PC-3 (cell line): ENCODE results near the gene DMD. TPM values are rescaled to one million over a fixed set of nuclear protein-coding genes. Genes with fewer than 3 reads are reported as not detected.

Source experiments
- ATAC-seq: fragments of 200-7000 bp; cut with Tn5 transposase; 2 replicates; pipeline ENCODE4 v1.9.1; 2020; ENCODE audit warnings: mild to moderate bottlenecking, moderate library complexity
- BruUV-seq: library from RNA; stranded (reverse); fragments of 400-500 nt; replicated peaks from 2 replicates; lab custom pipeline; 2021; lab: Mats Ljungman, UMichigan
- CTCF ChIA-PET: fragments of 300-600 bp; sonication (Branson Sonifier 250); formaldehyde crosslinking; loops from one replicate; lab custom pipeline; 2022; ENCODE audit warnings: antibody characterized with exemption; lab: Charles Lee
- POLR2A ChIA-PET: fragments of 300-600 bp; sonication (Branson Sonifier 250); formaldehyde crosslinking; loops from one replicate; lab custom pipeline; 2022; ENCODE audit warnings: antibody characterized with exemption; ENCODE audit not compliant: unreplicated experiment; lab: Charles Lee
- DNase-seq: peaks from one replicate; pipeline ENCODE4 v3.0.0-alpha.2; 2015
- H2AFZ ChIP-seq: fragments of 300-600 bp; sonication (generic); 2 replicates; pipeline ENCODE4 v1.6.0; 2016; ENCODE audit warnings: antibody characterized with exemption, low read length
- H3F3A ChIP-seq: fragments of 300-600 bp; sonication (generic); one replicate; pipeline ENCODE4 v1.6.0; 2017; ENCODE audit warnings: antibody characterized with exemption, low read length, control low read depth, mild to moderate bottlenecking; ENCODE audit not compliant: unreplicated experiment
- H3K27ac ChIP-seq: fragments of 300-600 bp; sonication (generic); 2 replicates; pipeline ENCODE4 v1.5.1; 2016; ENCODE audit warnings: mild to moderate bottlenecking, low read length
- H3K27me3 ChIP-seq: fragments of 300-600 bp; sonication (generic); 2 replicates; pipeline ENCODE4 v1.6.1; 2016; ENCODE audit warnings: low read length, mixed read lengths
- H3K36me3 ChIP-seq: fragments of 300-600 bp; sonication (generic); 2 replicates; pipeline ENCODE4 v1.6.1; 2016; ENCODE audit warnings: low read depth, mixed run types, low read length, mixed read lengths
- H3K4me1 ChIP-seq: fragments of 300-600 bp; sonication (generic); 2 replicates; pipeline ENCODE4 v1.5.1; 2016; ENCODE audit warnings: low read length; ENCODE audit not compliant: insufficient read depth
- H3K4me2 ChIP-seq: fragments of 300-600 bp; sonication (generic); 2 replicates; pipeline ENCODE4 v1.6.0; 2016; ENCODE audit warnings: low read length
- H3K4me3 ChIP-seq: fragments of 300-600 bp; sonication (generic); 2 replicates; pipeline ENCODE4 v1.5.1; 2016; ENCODE audit warnings: mild to moderate bottlenecking, low read length, mixed read lengths
- H3K79me2 ChIP-seq: fragments of 300-600 bp; sonication (generic); 2 replicates; pipeline ENCODE4 v1.6.1; 2017; ENCODE audit warnings: low read length, mixed read lengths
- H3K9ac ChIP-seq: fragments of 300-600 bp; sonication (generic); 2 replicates; pipeline ENCODE4 v1.6.0; 2016; ENCODE audit warnings: mild to moderate bottlenecking, low read length
- H3K9me2 ChIP-seq: fragments of 300-600 bp; sonication (generic); replicated peaks from 2 replicates; pipeline ENCODE4 v1.6.1; 2016; ENCODE audit warnings: mixed run types, low read length, mixed read lengths
- H3K9me3 ChIP-seq: fragments of 300-600 bp; sonication (generic); 2 replicates; pipeline ENCODE4 v1.6.1; 2016; ENCODE audit warnings: low read length, mixed read lengths
- H4K20me1 ChIP-seq: fragments of 300-600 bp; sonication (generic); 2 replicates; pipeline ENCODE4 v1.6.1; 2016; ENCODE audit warnings: low read length, mixed read lengths
- CTCF ChIP-seq: fragments of 300-600 bp; sonication (generic); conservative IDR thresholded peaks from 2 replicates; pipeline ENCODE4 v1.5.1; 2017; ENCODE audit warnings: antibody characterized with exemption, low read depth, mild to moderate bottlenecking, low read length
- EZH2 ChIP-seq: fragments of 300-600 bp; sonication (generic); IDR thresholded peaks from one replicate; pipeline ENCODE4 v1.6.1; 2017; ENCODE audit warnings: antibody characterized with exemption, mild to moderate bottlenecking, low read length; ENCODE audit not compliant: unreplicated experiment
- EZH2phosphoT487 ChIP-seq: fragments of 300-600 bp; sonication (generic); IDR thresholded peaks from 2 replicates; pipeline ENCODE4 v1.6.1; 2018; ENCODE audit warnings: mild to moderate bottlenecking, antibody characterized with exemption, low read length, borderline replicate concordance
- intact Hi-C: fragments of 100-400 bp; cut with micrococcal nuclease; formaldehyde crosslinking; loops from 2 replicates; pipeline ENCODE4 v1.9.0; 2023
- total RNA-seq: library from RNA; depleted of rRNA; stranded (reverse); fragments of >200 nt; gene quantifications from 2 replicates; pipeline ENCODE4 v1.2.3, GENCODE V29; 2014

The DMD gene
- total RNA-seq, 1 experiment from 2014 or later, result not detected

GRCh38 chrX:31227250-31227649 lies 1984.1 kb downstream of the DMD start:
- no peaks in the 10 kb centered on the region for H3K79me2 ChIP-seq
- H3K36me3 ChIP-seq, result no peaks in the 10 kb centered on the region
- H3K9me2 ChIP-seq, result no peaks in the 10 kb centered on the region
- no peak overlapping the region for H3K4me3 ChIP-seq
- H3K9ac ChIP-seq, result no peak overlapping the region
- no peaks in the 10 kb centered on the region for H3K4me1 ChIP-seq
- no peaks in the 10 kb centered on the region for H4K20me1 ChIP-seq
- no peak for DNase-seq
- H3F3A ChIP-seq, result no peaks in the 10 kb centered on the region
- H3K4me2 ChIP-seq, result no peak overlapping the region
- no peak overlapping the region for H3K27ac ChIP-seq
- no peak for ATAC-seq
- H2AFZ ChIP-seq, result no peak overlapping the region
- TF ChIP-seq CTCF, result no peak
- H3K27me3 ChIP-seq, result no peaks in the 10 kb centered on the region
- CTCF ChIA-PET, result no interaction called here
- intact Hi-C loops, result no loop called here
- H3K9me3 ChIP-seq, result no peaks in the 10 kb centered on the region
- POLR2A ChIA-PET, result no interaction called here
- BruUV-seq, result no TSS peak

- no peaks in the 10 kb centered on the region for H3K9me2 ChIP-seq
- H3K4me2 ChIP-seq, result no peak overlapping the region
- TF ChIP-seq EZH2phosphoT487 (no peak), CTCF (no peak), EZH2 (no peak)
- H3K36me3 ChIP-seq, result no peaks in the 10 kb centered on the region
- CTCF ChIA-PET, result no interaction called here
- no peak overlapping the region for H3K27ac ChIP-seq
- no peaks in the 10 kb centered on the region for H3K9me3 ChIP-seq
- no peak overlapping the region for H3K4me3 ChIP-seq
- DNase-seq (no peak), ATAC-seq (no peak)
- no peaks in the 10 kb centered on the region for H4K20me1 ChIP-seq
- BruUV-seq, result no TSS peak
- H3K27me3 ChIP-seq, result no peaks in the 10 kb centered on the region
- no peaks in the 10 kb centered on the region for H3K4me1 ChIP-seq
- intact Hi-C loops, result no loop called here
- no peak overlapping the region for H3K9ac ChIP-seq
- H3F3A ChIP-seq, result no peaks in the 10 kb centered on the region
- no peaks in the 10 kb centered on the region for H3K79me2 ChIP-seq
- H2AFZ ChIP-seq, result no peak overlapping the region
- POLR2A ChIA-PET, result no interaction called here
These were observed 1985.5 kb downstream of the DMD start for GRCh38 chrX:31225819-31226218.

GRCh38 chrX:31224381-31225012 lies 1986.9 kb downstream of the DMD start:
- intact Hi-C loops, result no loop called here
- no peak overlapping the region for H3K4me3 ChIP-seq
- no TSS peak for BruUV-seq
- H3K27ac ChIP-seq, result no peak overlapping the region
- no peaks in the 10 kb centered on the region for H3F3A ChIP-seq
- no peaks in the 10 kb centered on the region for H3K4me1 ChIP-seq
- ChIA-PET CTCF (no interaction called here), POLR2A (no interaction called here)
- H3K9me3 ChIP-seq, result no peaks in the 10 kb centered on the region
- H2AFZ ChIP-seq, result no peak overlapping the region
- ATAC-seq (no peak), DNase-seq (no peak)
- H3K79me2 ChIP-seq, result no peaks in the 10 kb centered on the region
- no peaks in the 10 kb centered on the region for H4K20me1 ChIP-seq
- no peak overlapping the region for H3K9ac ChIP-seq
- TF ChIP-seq EZH2phosphoT487, result no peak
- TF ChIP-seq CTCF, result no peak
- no peak for TF ChIP-seq EZH2
- H3K9me2 ChIP-seq, result no peaks in the 10 kb centered on the region
- no peak overlapping the region for H3K4me2 ChIP-seq
- no peaks in the 10 kb centered on the region for H3K36me3 ChIP-seq
- H3K27me3 ChIP-seq, result no peaks in the 10 kb centered on the region
